D721Med (cell line): Measurements from ENCODE around the gene ATP6V1F.

Source experiments
- DNase-seq: peaks from one replicate; pipeline ENCODE4 v3.0.0; 2011; ENCODE audit warnings: low spot score; ENCODE audit not compliant: insufficient read length
- FAIRE-seq: peaks from 2 replicates; lab custom pipeline; 2011; peaks lifted over from hg19 to GRCh38; lab: Jason Lieb, UNC
- CTCF ChIP-seq: IDR thresholded peaks from 2 replicates; pipeline ENCODE4 v1.5.1; 2012; ENCODE audit warnings: mild to moderate bottlenecking, control low read depth; ENCODE audit not compliant: insufficient read depth; ENCODE audit errors: missing control alignments

ATP6V1F gene

GRCh38 chr7:128859232-128860157, 3.2 kb upstream of the ATP6V1F start:
- DNase-seq (no peak), FAIRE-seq (no peak)
- TF ChIP-seq CTCF = no peak

GRCh38 chr7:128860158-128861073, 2.2 kb upstream of the ATP6V1F start:
- no peak for DNase-seq
- TF ChIP-seq CTCF = no peak
- no peak for FAIRE-seq

- TF ChIP-seq CTCF = no peak
- no peak for FAIRE-seq
- DNase-seq = no peak
Observed at GRCh38 chr7:128861957-128862570, 592 bp upstream of the ATP6V1F start.

- DNase-seq = no peak
- FAIRE-seq = no peak
- TF ChIP-seq CTCF = peak; percentile 37
Observed at GRCh38 chr7:128863433-128863989, 855 bp downstream of the ATP6V1F start.

GRCh38 chr7:128865303-128865702, 2.6 kb downstream of the ATP6V1F start:
- no peak for DNase-seq
- no peak for FAIRE-seq
- no peak for TF ChIP-seq CTCF

- no peak for DNase-seq
- FAIRE-seq = no peak
- TF ChIP-seq CTCF = no peak
Observed at GRCh38 chr7:128865996-128866877, 3.6 kb downstream of the ATP6V1F start.
